ENCODE data around the gene ITGB8. TPM values are rescaled to one million over a fixed set of nuclear protein-coding genes. Genes with fewer than 3 reads are reported as not detected.
"Not testable (repeated sequence)": the region's sequence is repeated elsewhere in the genome, so short reads cannot be mapped to it uniquely, and the experiment has no call there.

The ITGB8 gene
- total RNA-seq, 1 donor from 2014 or later = 19.0 TPM

DNA sequence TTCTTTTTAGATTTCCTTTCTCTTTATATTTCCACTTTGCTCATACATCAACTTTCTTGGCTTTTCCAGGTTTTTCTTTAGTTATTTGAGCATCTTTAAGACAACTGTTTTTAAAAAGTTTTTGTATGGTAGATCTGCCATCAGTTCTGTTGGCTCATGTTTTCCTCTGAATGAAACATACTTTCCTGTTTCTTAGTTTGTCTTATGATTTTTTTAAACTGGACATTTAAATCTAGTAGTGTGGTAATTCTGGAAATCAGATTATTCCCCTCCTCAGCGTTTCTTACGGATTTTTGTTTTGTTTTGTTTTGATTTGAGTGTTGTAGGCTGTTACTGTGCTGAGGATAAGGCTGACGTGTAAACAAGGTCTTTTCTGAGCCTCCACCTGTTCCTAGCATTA, 33.8 kb upstream of the ITGB8 start:
- H3K4me3 Mint-ChIP-seq (ENCODE audit: unreplicated experiment) = no peak overlapping the region
- H3K27me3 Mint-ChIP-seq (ENCODE audit: unreplicated experiment) = no peaks in the 10 kb centered on the region
- TF ChIP-seq, protein P1, sequence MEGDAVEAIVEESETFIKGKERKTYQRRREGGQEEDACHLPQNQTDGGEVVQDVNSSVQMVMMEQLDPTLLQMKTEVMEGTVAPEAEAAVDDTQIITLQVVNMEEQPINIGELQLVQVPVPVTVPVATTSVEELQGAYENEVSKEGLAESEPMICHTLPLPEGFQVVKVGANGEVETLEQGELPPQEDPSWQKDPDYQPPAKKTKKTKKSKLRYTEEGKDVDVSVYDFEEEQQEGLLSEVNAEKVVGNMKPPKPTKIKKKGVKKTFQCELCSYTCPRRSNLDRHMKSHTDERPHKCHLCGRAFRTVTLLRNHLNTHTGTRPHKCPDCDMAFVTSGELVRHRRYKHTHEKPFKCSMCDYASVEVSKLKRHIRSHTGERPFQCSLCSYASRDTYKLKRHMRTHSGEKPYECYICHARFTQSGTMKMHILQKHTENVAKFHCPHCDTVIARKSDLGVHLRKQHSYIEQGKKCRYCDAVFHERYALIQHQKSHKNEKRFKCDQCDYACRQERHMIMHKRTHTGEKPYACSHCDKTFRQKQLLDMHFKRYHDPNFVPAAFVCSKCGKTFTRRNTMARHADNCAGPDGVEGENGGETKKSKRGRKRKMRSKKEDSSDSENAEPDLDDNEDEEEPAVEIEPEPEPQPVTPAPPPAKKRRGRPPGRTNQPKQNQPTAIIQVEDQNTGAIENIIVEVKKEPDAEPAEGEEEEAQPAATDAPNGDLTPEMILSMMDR (IDR thresholded peaks at IDR 0.05; ENCODE audit: partially characterized antibody, unreplicated experiment) = no peak
- no peak overlapping the region for H3K27ac Mint-ChIP-seq (ENCODE audit: unreplicated experiment)
- peaks cover 2% of the 10 kb centered on the region for H3K9me3 Mint-ChIP-seq (ENCODE audit: unreplicated experiment)
- DNase-seq = no peak
- no peaks in the 10 kb centered on the region for H3K4me1 Mint-ChIP-seq (ENCODE audit: low read depth, unreplicated experiment)
- H3K36me3 Mint-ChIP-seq (ENCODE audit: unreplicated experiment) = no peaks in the 10 kb centered on the region

DNA sequence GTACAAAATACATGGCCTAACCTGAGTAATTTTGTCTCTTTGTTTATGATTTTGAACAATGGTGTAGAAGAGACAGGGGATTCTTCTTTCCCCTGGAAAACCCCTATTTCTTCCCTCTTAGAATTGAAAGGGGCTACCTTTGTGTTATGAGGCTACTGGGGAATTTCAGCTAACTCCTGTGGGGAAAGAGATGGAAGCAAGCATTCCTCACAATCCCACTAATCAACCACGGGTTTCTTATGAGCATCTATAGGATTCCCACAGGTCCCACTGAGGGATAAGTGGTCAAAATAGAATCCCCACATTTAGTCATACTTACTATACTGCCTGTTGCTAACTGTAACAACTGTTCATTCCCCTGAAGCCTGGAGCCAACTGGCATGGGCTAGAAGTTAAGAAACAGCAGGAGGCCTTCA, 32.2 kb upstream of the ITGB8 start:
- H3K4me1 Mint-ChIP-seq (ENCODE audit: low read depth, unreplicated experiment) = no peaks in the 10 kb centered on the region
- H3K9me3 Mint-ChIP-seq (ENCODE audit: unreplicated experiment) = peaks cover 2% of the 10 kb centered on the region
- no peak for DNase-seq
- TF ChIP-seq, protein P1 (IDR thresholded peaks at IDR 0.05; ENCODE audit: partially characterized antibody, unreplicated experiment) = no peak
- H3K4me3 Mint-ChIP-seq (ENCODE audit: unreplicated experiment) = no peak overlapping the region
- no peak overlapping the region for H3K27ac Mint-ChIP-seq (ENCODE audit: unreplicated experiment)
- H3K36me3 Mint-ChIP-seq (ENCODE audit: unreplicated experiment) = no peaks in the 10 kb centered on the region
- H3K27me3 Mint-ChIP-seq (ENCODE audit: unreplicated experiment) = no peaks in the 10 kb centered on the region

DNA sequence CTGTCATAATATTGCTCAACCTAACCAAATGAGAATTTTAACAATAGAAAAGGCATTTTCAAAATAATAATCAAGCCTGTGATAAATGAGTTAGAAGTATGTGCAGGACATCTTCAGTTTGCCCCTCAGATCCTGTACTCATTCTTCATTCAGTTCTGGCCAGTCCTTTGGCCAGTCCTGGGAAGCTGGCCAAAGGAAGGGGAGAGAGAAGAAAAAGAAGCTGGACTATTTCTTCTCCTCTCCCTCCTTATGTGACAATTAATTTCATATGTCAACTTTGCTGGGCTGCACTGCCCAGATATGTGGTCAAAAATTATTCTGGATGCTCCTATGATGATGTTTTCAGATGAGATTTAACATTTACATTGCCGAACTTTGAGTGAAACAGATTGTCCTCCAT, 31.6 kb upstream of the ITGB8 start:
- Mint-ChIP-seq H3K36me3 (ENCODE audit: unreplicated experiment) (no peaks in the 10 kb centered on the region), H3K27me3 (ENCODE audit: unreplicated experiment) (no peaks in the 10 kb centered on the region), H3K9me3 (ENCODE audit: unreplicated experiment) (peaks cover 2% of the 10 kb centered on the region), H3K4me1 (ENCODE audit: low read depth, unreplicated experiment) (no peaks in the 10 kb centered on the region), H3K4me3 (ENCODE audit: unreplicated experiment) (no peak overlapping the region), H3K27ac (ENCODE audit: unreplicated experiment) (no peak overlapping the region)
- DNase-seq = no peak
- TF ChIP-seq, protein P1 (IDR thresholded peaks at IDR 0.05; ENCODE audit: partially characterized antibody, unreplicated experiment) = no peak

DNA sequence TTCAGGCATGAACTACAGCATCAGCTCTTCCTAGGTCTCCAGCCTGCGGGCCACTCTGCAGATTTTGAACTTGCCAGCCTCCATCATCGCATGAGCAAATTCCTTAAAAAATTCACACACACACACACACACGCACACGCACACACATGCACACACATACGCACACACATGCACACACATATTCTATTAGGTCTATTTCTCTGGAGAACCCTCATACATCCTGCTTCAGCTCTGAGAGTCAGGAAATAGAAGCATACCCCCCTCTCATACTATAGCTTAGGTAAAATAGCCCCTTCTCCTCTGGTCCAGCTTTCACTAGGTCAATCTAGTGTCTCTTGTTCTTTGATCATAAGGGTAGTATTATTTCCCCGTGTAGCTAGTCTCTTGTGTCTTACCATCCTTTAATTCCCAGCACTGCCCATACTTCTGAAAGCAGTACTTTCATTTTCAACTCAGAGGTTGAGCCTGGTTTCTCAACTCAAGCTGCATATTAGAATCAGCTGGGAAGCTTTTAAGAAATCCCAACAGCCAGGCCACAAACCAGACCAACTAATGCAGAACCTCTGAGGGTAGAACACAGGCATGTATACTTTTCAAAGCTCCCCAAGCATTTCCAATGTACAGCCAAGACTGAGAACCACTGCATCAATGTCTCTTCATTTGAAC, 30.9 kb upstream of the ITGB8 start:
- H3K27me3 Mint-ChIP-seq (ENCODE audit: unreplicated experiment) = no peaks in the 10 kb centered on the region
- H3K4me1 Mint-ChIP-seq (ENCODE audit: low read depth, unreplicated experiment) = no peaks in the 10 kb centered on the region
- no peaks in the 10 kb centered on the region for H3K36me3 Mint-ChIP-seq (ENCODE audit: unreplicated experiment)
- no peak overlapping the region for H3K27ac Mint-ChIP-seq (ENCODE audit: unreplicated experiment)
- H3K4me3 Mint-ChIP-seq (ENCODE audit: unreplicated experiment) = no peak overlapping the region
- no peak for DNase-seq
- H3K9me3 Mint-ChIP-seq (ENCODE audit: unreplicated experiment) = peaks cover 2% of the 10 kb centered on the region
- TF ChIP-seq, protein P1 (IDR thresholded peaks at IDR 0.05; ENCODE audit: partially characterized antibody, unreplicated experiment) = no peak

DNA sequence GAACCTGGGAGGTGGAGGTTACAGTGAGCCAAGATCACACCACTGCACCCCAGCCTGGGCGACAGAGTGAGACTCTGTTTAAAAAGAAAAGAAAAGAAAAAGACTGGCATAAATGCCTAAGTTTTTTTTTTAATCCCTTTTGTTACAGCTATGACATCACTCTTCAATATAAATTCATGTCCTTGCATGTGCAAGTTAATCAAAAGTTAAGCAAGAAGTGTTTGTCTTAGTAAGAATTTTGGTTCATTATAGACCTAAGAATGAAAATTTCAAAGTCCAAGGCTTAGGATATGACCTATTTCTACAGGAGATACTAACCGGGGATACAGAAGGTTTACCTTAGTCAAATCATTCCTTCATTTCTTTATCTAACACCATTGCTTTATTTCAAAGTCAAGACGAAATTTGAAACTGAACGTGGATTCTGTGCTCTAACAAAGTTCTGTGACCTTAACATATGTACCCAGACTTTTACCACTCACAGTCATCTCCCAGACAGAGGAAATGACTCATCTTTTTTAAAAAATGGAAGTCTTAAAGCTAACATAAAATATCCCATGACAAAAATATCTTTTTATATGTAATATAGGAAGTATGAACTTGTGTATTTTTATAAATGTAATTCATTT, 29.3 kb upstream of the ITGB8 start:
- Mint-ChIP-seq H3K4me1 (ENCODE audit: low read depth, unreplicated experiment) (no peaks in the 10 kb centered on the region), H3K36me3 (ENCODE audit: unreplicated experiment) (no peaks in the 10 kb centered on the region), H3K9me3 (ENCODE audit: unreplicated experiment) (no peaks in the 10 kb centered on the region), H3K27ac (ENCODE audit: unreplicated experiment) (no peak overlapping the region), H3K27me3 (ENCODE audit: unreplicated experiment) (no peaks in the 10 kb centered on the region), H3K4me3 (ENCODE audit: unreplicated experiment) (no peak overlapping the region)
- TF ChIP-seq, protein P1 (IDR thresholded peaks at IDR 0.05; ENCODE audit: partially characterized antibody, unreplicated experiment) = no peak
- DNase-seq = no peak

DNA sequence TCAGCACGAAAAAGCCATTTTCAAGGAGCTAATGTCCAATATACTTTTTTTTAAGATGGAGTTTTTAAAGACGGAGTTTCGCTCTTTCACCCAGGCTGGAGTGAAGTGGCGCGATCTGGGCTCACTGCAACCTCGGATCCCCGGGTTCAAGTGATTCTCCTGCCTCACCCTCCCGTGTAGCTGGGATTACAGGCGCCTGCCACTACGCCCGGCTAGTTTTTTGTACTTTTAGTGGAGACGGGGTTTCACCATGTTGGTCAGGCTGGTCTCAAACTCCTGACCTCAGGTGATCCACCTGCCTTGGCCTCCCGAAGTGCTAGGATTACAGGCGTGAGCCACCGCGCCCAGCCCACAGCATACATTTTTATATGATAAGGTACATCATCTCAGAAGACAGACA, 28.4 kb upstream of the ITGB8 start:
- not testable (repeated sequence) for DNase-seq; H3K27ac Mint-ChIP-seq (ENCODE audit: unreplicated experiment); H3K4me3 Mint-ChIP-seq (ENCODE audit: unreplicated experiment); H3K9me3 Mint-ChIP-seq (ENCODE audit: unreplicated experiment); H3K4me1 Mint-ChIP-seq (ENCODE audit: low read depth, unreplicated experiment); H3K27me3 Mint-ChIP-seq (ENCODE audit: unreplicated experiment); H3K36me3 Mint-ChIP-seq (ENCODE audit: unreplicated experiment)

Data from glutamatergic neuron (in vitro differentiated cells).